Smooth muscle cell (in vitro differentiated cells): Measurements from ENCODE around the gene MTARC2. TPM values are rescaled to one million over a fixed set of nuclear protein-coding genes. Genes with fewer than 3 reads are reported as not detected.

Experiments used
- DNase-seq: peaks from one replicate; lab custom pipeline; 2025; ENCODE audit not compliant: unreplicated experiment; lab: John Stamatoyannopoulos, UW
- H2AFZ ChIP-seq: fragments of 200-600 bp; sonication (generic); 2 replicates; pipeline ENCODE4 v1.6.0; 2016; ENCODE audit warnings: antibody characterized with exemption, low read depth, mild to moderate bottlenecking
- H3F3A ChIP-seq: fragments of 200-600 bp; sonication (generic); 2 replicates; pipeline ENCODE4 v1.6.0; 2017; ENCODE audit warnings: antibody characterized with exemption, low read depth
- H3K27ac ChIP-seq: fragments of 200-600 bp; sonication (generic); 2 replicates; pipeline ENCODE4 v1.5.1; 2016; ENCODE audit warnings: low read depth, mild to moderate bottlenecking
- H3K27me3 ChIP-seq: fragments of 200-600 bp; sonication (generic); 2 replicates; pipeline ENCODE4 v1.6.1; 2016; ENCODE audit warnings: low read depth, mild to moderate bottlenecking
- H3K36me3 ChIP-seq: fragments of 200-600 bp; sonication (generic); 2 replicates; pipeline ENCODE4 v1.5.1; 2016; ENCODE audit warnings: low read depth
- H3K4me1 ChIP-seq: fragments of 200-600 bp; sonication (generic); 2 replicates; pipeline ENCODE4 v1.5.1; 2016; ENCODE audit warnings: low read depth
- H3K4me2 ChIP-seq: fragments of 200-600 bp; sonication (generic); 2 replicates; pipeline ENCODE4 v1.6.0; 2016; ENCODE audit warnings: mild to moderate bottlenecking
- H3K4me3 ChIP-seq: fragments of 200-600 bp; sonication (generic); 2 replicates; pipeline ENCODE4 v1.5.1; 2016; ENCODE audit warnings: mild to moderate bottlenecking
- H3K79me2 ChIP-seq: fragments of 200-600 bp; sonication (generic); 2 replicates; pipeline ENCODE4 v1.6.0; 2016; ENCODE audit warnings: low read depth, mild to moderate bottlenecking
- H3K9ac ChIP-seq: fragments of 200-600 bp; sonication (generic); 2 replicates; pipeline ENCODE4 v1.6.0; 2016; ENCODE audit warnings: low read depth
- H3K9me3 ChIP-seq: fragments of 200-600 bp; sonication (generic); replicated peaks from 2 replicates; pipeline ENCODE4 v1.5.1; 2016; ENCODE audit warnings: low read depth
- H4K20me1 ChIP-seq: fragments of 200-600 bp; sonication (generic); 2 replicates; pipeline ENCODE4 v1.6.0; 2016; ENCODE audit warnings: low read depth
- CTCF ChIP-seq: fragments of 200-600 bp; sonication (generic); IDR thresholded peaks from 2 replicates; pipeline ENCODE4 v1.5.1; 2017; ENCODE audit warnings: borderline replicate concordance, mild to moderate bottlenecking, antibody characterized with exemption; ENCODE audit not compliant: insufficient read depth, poor library complexity, severe bottlenecking
- WGBS: methylation state at CpG from one replicate; pipeline ENCODE4 v1.1.7; 2016; ENCODE audit warnings: low lambda C conversion rate; 5-methylcytosine and 5-hydroxymethylcytosine counted together
- polyA plus RNA-seq: library from polyadenylated mRNA; unstranded; fragments of >200 nt; fragmentation: Nextera tagmentation; extraction: Ambion mirVana; gene quantifications from 2 replicates; pipeline ENCODE4 v1.2.1, GENCODE V29; 2016
- total RNA-seq: library from RNA; depleted of rRNA; stranded (reverse); fragments of >200 nt; gene quantifications from 2 replicates; pipeline ENCODE4 v1.2.3, GENCODE V29; 2014

Gene MTARC2
- total and polyA plus RNA-seq, 2 experiments from 2014 or later: 6.1 to 7.6 TPM

GRCh38 chr1:220807726-220808125 lies 59.6 kb downstream of the MTARC2 start:
- H3K4me3 ChIP-seq: no peak overlapping the region
- no peak for DNase-seq
- H3F3A ChIP-seq: no peaks in the 10 kb centered on the region
- H3K36me3 ChIP-seq: no peaks in the 10 kb centered on the region
- no peaks in the 10 kb centered on the region for H3K27me3 ChIP-seq
- H3K27ac ChIP-seq: no peak overlapping the region
- 90% methylated on average over 6 of the region's 6 CpGs for WGBS
- no peaks in the 10 kb centered on the region for H3K79me2 ChIP-seq
- no peak for TF ChIP-seq CTCF
- no peak overlapping the region for H3K4me2 ChIP-seq
- H3K9me3 ChIP-seq: no peaks in the 10 kb centered on the region
- H2AFZ ChIP-seq: no peak overlapping the region
- H4K20me1 ChIP-seq: no peaks in the 10 kb centered on the region
- H3K4me1 ChIP-seq: no peaks in the 10 kb centered on the region
- no peak overlapping the region for H3K9ac ChIP-seq

GRCh38 chr1:220808345-220809186 lies 60.4 kb downstream of the MTARC2 start:
- DNase-seq: no peak
- Histone ChIP-seq H3K4me2 (peak overlapping the region; percentile 68), H3K27ac (no peak overlapping the region), H3K4me3 (no peak overlapping the region), H3K9ac (no peak overlapping the region), H3K79me2 (no peaks in the 10 kb centered on the region), H3K27me3 (no peaks in the 10 kb centered on the region), H3K9me3 (no peaks in the 10 kb centered on the region), H2AFZ (no peak overlapping the region), H3K4me1 (no peaks in the 10 kb centered on the region), H4K20me1 (no peaks in the 10 kb centered on the region), H3K36me3 (no peaks in the 10 kb centered on the region), H3F3A (no peaks in the 10 kb centered on the region)
- WGBS: 36% methylated on average over 11 of the region's 11 CpGs
- TF ChIP-seq CTCF: no peak

GRCh38 chr1:220809187-220809550 lies 61.0 kb downstream of the MTARC2 start:
- Histone ChIP-seq H3K4me3 (no peak overlapping the region), H3K36me3 (no peaks in the 10 kb centered on the region), H3K4me2 (peak overlapping the region; percentile 68), H2AFZ (no peak overlapping the region), H3K79me2 (no peaks in the 10 kb centered on the region), H3K9ac (no peak overlapping the region), H4K20me1 (no peaks in the 10 kb centered on the region), H3K27me3 (peaks cover 3% of the 10 kb centered on the region), H3K27ac (no peak overlapping the region), H3K9me3 (no peaks in the 10 kb centered on the region), H3F3A (no peaks in the 10 kb centered on the region), H3K4me1 (no peaks in the 10 kb centered on the region)
- TF ChIP-seq CTCF: no peak
- WGBS: 78% methylated on average over 6 of the region's 6 CpGs
- DNase-seq: no peak

GRCh38 chr1:220809704-220810103 lies 61.6 kb downstream of the MTARC2 start:
- Histone ChIP-seq H2AFZ (no peak overlapping the region), H3K4me1 (no peaks in the 10 kb centered on the region), H3K27ac (no peak overlapping the region), H3K36me3 (no peaks in the 10 kb centered on the region), H3K4me3 (no peak overlapping the region), H4K20me1 (no peaks in the 10 kb centered on the region), H3K79me2 (no peaks in the 10 kb centered on the region), H3K4me2 (no peak overlapping the region), H3K9me3 (no peaks in the 10 kb centered on the region), H3K9ac (no peak overlapping the region), H3K27me3 (peaks cover 5% of the 10 kb centered on the region), H3F3A (no peaks in the 10 kb centered on the region)
- TF ChIP-seq CTCF: no peak
- DNase-seq: no peak
- WGBS: 68% methylated on average over 8 of the region's 8 CpGs
